Right cardiac atrium (tissue), 5 donors: Measurements from ENCODE around the gene SMIM8. TPM values are rescaled to one million over a fixed set of nuclear protein-coding genes. Genes with fewer than 3 reads are reported as not detected.

Source experiments
- ATAC-seq, 2 donors: fragments of 200-7000 bp; cut with Tn5 transposase; one replicate each; pipeline versions ENCODE4 v1.8.0 to v1.9.1; 2020; ENCODE audit warnings: moderate library complexity in 2 of 2, mild to moderate bottlenecking in 1 of 2
- DNase-seq, 3 donors: peaks; one replicate each; pipeline ENCODE4 v3.0.0-alpha.2; 2020
- H3K27ac ChIP-seq: one replicate; pipeline ENCODE4 v1.5.1; 2013; ENCODE audit warnings: mild to moderate bottlenecking, low read length, control low read depth, moderate library complexity
- H3K27me3 ChIP-seq: one replicate; pipeline ENCODE4 v1.6.1; 2013; ENCODE audit not compliant: control insufficient read depth, insufficient read depth
- H3K4me1 ChIP-seq: one replicate; pipeline ENCODE4 v1.6.1; 2013; ENCODE audit warnings: low read length; ENCODE audit not compliant: control insufficient read depth, insufficient read depth
- H3K4me3 ChIP-seq: one replicate; pipeline ENCODE4 v1.5.1; 2013; ENCODE audit warnings: low read length, control low read depth
- H3K9me3 ChIP-seq: one replicate; pipeline ENCODE4 v1.6.1; 2013; ENCODE audit warnings: low read length; ENCODE audit not compliant: control insufficient read depth
- WGBS: extraction: QIAGEN DNeasy Blood & Tissue Kit; methylation state at CpG from one replicate; pipeline ENCODE4 v1.1.7; 2013; 5-methylcytosine and 5-hydroxymethylcytosine counted together
- intact Hi-C, 4 donors: fragments of 100-400 bp; cut with DNase I; formaldehyde crosslinking; loops; one replicate each; pipeline versions ENCODE4 v1.11.0 to v1.14.0; 2022 to 2023
- polyA plus RNA-seq: library from polyadenylated mRNA; stranded (reverse); fragments of 200-250 nt; gene quantifications from one replicate; pipeline ENCODE4 v1.2.3, GENCODE V29; 2013
- total RNA-seq, 4 donors: library from RNA; stranded (reverse); fragmentation: NEBNext Ultra II Directional; extraction: Animal tissue kit (Norgen Biotek cat#: 25700); gene quantifications; one replicate each; pipeline ENCODE4 v1.2.1, GENCODE V29; 2021
- donor health status: healthy with polysubstance abuse.
- donor health status: DM: no; HTN: yes; CAD: no.
- donor health status: DM: no; HTN: no; CAD: no.
- donor health status: DM: no; HTN: yes; CAD: no; lungs with severe emphysema.
- donor health status: DM: yes; HTN: yes; CAD: no.

The SMIM8 gene
- total and polyA plus RNA-seq, 5 donors, result 10.6 to 21.7 (median 14.8) TPM

GRCh38 chr6:87333591-87334181, 11.3 kb downstream of the SMIM8 start:
- intact Hi-C loops, result no loop called here
- no peaks in the 10 kb centered on the region for H3K9me3 ChIP-seq
- peak; percentile 67 to 75 for ATAC-seq

DNA sequence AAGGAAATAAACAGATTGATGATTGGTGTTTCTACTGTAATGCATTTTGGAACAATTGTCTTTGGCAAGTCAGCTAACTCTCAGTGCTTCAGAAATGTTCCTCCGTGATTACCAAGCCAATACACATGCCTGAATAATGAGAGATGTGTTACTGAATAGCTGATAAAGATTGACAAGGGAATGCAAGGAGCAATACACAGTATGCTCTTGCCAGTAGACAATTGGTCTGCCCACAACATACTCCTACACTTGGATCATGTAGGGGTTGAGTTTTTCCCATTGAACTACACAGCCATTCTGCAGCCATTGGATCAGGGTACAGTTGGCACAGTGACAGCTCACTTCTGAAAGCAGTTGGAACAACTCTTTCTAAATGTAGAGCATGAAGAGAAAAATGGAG, 12.3 kb downstream of the SMIM8 start:
- ATAC-seq (peak; percentile 81 to 90), DNase-seq (no peak)
- WGBS, result 33% methylated on average over 1 of the region's 1 CpG
- H3K4me1 ChIP-seq, result peaks cover 5% of the 10 kb centered on the region
- H3K27ac ChIP-seq, result peak overlapping the region; percentile 94
- intact Hi-C loops, result no loop called here
- H3K4me3 ChIP-seq, result no peak overlapping the region
- H3K27me3 ChIP-seq, result no peaks in the 10 kb centered on the region
- no peaks in the 10 kb centered on the region for H3K9me3 ChIP-seq

More at GRCh38 chr6:87333591-87334181, 11.3 kb downstream of the SMIM8 start:
- H3K27me3 ChIP-seq, result no peaks in the 10 kb centered on the region
- H3K4me3 ChIP-seq, result no peak overlapping the region
- WGBS, result 22% methylated on average over 3 of the region's 3 CpGs
- DNase-seq, result no peak
- H3K27ac ChIP-seq, result peak overlapping the region; percentile 94
- H3K4me1 ChIP-seq, result peaks cover 5% of the 10 kb centered on the region

DNA sequence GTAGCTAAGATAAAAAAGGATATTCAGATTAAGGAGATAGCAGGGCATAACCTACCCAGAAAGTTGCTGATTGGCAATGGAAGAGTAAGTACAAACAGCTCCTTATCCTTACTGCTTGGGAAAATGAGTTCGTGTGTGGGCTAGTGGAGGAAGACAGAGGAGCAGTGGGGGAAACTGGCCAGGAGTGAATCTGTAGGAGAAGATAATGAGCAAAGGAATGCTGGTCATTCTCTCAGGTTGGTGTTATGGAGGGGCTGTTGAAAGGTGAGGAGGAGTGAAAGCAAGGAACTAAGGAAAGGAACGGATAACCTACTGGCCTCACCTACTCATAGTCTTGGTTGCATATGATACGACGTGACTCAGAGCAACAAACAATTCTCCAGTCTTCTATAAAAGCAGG, 14.0 kb downstream of the SMIM8 start:
- peaks cover 5% of the 10 kb centered on the region for H3K4me1 ChIP-seq
- ATAC-seq (no peak), DNase-seq (no peak)
- 75% methylated on average over 4 of the region's 4 CpGs for whole genome bisulfite sequencing
- intact Hi-C loops, result no loop called here
- no peaks in the 10 kb centered on the region for H3K9me3 ChIP-seq
- no peak overlapping the region for H3K4me3 ChIP-seq
- H3K27me3 ChIP-seq, result no peaks in the 10 kb centered on the region
- H3K27ac ChIP-seq, result no peak overlapping the region

- Histone ChIP-seq H3K9me3 (no peaks in the 10 kb centered on the region), H3K27me3 (no peaks in the 10 kb centered on the region), H3K4me1 (no peaks in the 10 kb centered on the region), H3K27ac (no peak overlapping the region), H3K4me3 (no peak overlapping the region)
- WGBS, result 74% methylated on average over 4 of the region's 4 CpGs
- intact Hi-C loops, result no loop called here
- DNase-seq, result no peak
- ATAC-seq, result no peak
These were observed 17.8 kb downstream of the SMIM8 start for GRCh38 chr6:87340230-87340629.

DNA sequence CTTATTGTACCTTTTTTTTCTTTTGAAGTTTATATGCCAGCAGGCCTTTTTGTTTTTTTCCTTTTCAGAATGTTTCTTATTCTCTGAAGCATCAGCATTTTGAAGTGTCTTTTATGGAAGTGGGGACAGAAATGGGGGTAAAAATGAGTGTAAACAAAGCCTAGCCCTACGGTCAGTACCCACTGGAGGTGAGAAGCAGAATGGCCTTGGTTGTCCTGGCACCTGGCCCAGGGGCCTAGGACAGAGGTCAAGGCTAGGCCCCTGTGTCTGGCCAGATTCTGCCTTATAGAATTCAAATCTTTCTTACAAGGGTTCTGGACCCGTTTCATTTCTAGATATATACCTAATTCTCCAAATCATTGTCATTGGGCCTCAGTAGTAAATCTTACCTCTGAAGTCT, 18.8 kb downstream of the SMIM8 start:
- H3K27me3 ChIP-seq, result no peaks in the 10 kb centered on the region
- no peaks in the 10 kb centered on the region for H3K9me3 ChIP-seq
- intact Hi-C loops, result no loop called here
- H3K4me1 ChIP-seq, result no peaks in the 10 kb centered on the region
- ATAC-seq (no peak), DNase-seq (no peak)
- no peak overlapping the region for H3K27ac ChIP-seq
- 80% methylated on average over 2 of the region's 2 CpGs for WGBS
- H3K4me3 ChIP-seq, result no peak overlapping the region

GRCh38 chr6:87341899-87342298, 19.5 kb downstream of the SMIM8 start:
- no peak for DNase-seq
- Histone ChIP-seq H3K4me1 (no peaks in the 10 kb centered on the region), H3K27me3 (no peaks in the 10 kb centered on the region), H3K9me3 (no peaks in the 10 kb centered on the region), H3K27ac (no peak overlapping the region), H3K4me3 (no peak overlapping the region)
- intact Hi-C loops, result no loop called here
- no peak for ATAC-seq
- 100% methylated on average over 1 of the region's 1 CpG for WGBS

GRCh38 chr6:87342829-87343228, 20.4 kb downstream of the SMIM8 start:
- H3K27me3 ChIP-seq, result no peaks in the 10 kb centered on the region
- H3K9me3 ChIP-seq, result no peaks in the 10 kb centered on the region
- no peak for ATAC-seq
- intact Hi-C loops, result no loop called here
- no peak overlapping the region for H3K27ac ChIP-seq
- no peaks in the 10 kb centered on the region for H3K4me1 ChIP-seq
- H3K4me3 ChIP-seq, result no peak overlapping the region
- DNase-seq, result no peak

GRCh38 chr6:87344731-87345130, 22.3 kb downstream of the SMIM8 start, which contains the start of gene C6orf163:
Gene C6orf163 (plus strand): TSS chr6:87344813. CDS start chr6:87345100, 287 bp downstream.
- H3K27me3 ChIP-seq, result no peaks in the 10 kb centered on the region
- 81% methylated on average over 2 of the region's 2 CpGs for WGBS
- no peak for ATAC-seq
- no peaks in the 10 kb centered on the region for H3K4me1 ChIP-seq
- no peak within 1 kb of the TSS for H3K27ac ChIP-seq
- intact Hi-C loops, result no loop called here
- H3K4me3 ChIP-seq, result no peak within 1 kb of the TSS
- no peak for DNase-seq
- H3K9me3 ChIP-seq, result no peaks in the 10 kb centered on the region

GRCh38 chr6:87346700-87347099, 24.3 kb downstream of the SMIM8 start:
- WGBS, result 95% methylated on average over 3 of the region's 3 CpGs
- no peak overlapping the region for H3K4me3 ChIP-seq
- H3K4me1 ChIP-seq, result no peaks in the 10 kb centered on the region
- H3K27me3 ChIP-seq, result no peaks in the 10 kb centered on the region
- H3K27ac ChIP-seq, result no peak overlapping the region
- ATAC-seq, result no peak
- no peaks in the 10 kb centered on the region for H3K9me3 ChIP-seq
- intact Hi-C loops, result no loop called here
- DNase-seq, result no peak

GRCh38 chr6:87349896-87350295, 27.5 kb downstream of the SMIM8 start:
- WGBS, result 97% methylated on average over 2 of the region's 2 CpGs
- H3K9me3 ChIP-seq, result no peaks in the 10 kb centered on the region
- H3K4me1 ChIP-seq, result no peaks in the 10 kb centered on the region
- H3K4me3 ChIP-seq, result no peak overlapping the region
- intact Hi-C loops, result no loop called here
- DNase-seq (no peak), ATAC-seq (no peak)
- H3K27me3 ChIP-seq, result no peaks in the 10 kb centered on the region
- H3K27ac ChIP-seq, result no peak overlapping the region

- no peak overlapping the region for H3K27ac ChIP-seq
- H3K27me3 ChIP-seq, result no peaks in the 10 kb centered on the region
- ATAC-seq, result no peak
- no peak for DNase-seq
- H3K4me3 ChIP-seq, result no peak overlapping the region
- H3K4me1 ChIP-seq, result no peaks in the 10 kb centered on the region
- H3K9me3 ChIP-seq, result no peaks in the 10 kb centered on the region
- intact Hi-C loops, result no loop called here
These were observed 28.1 kb downstream of the SMIM8 start for GRCh38 chr6:87350516-87350915.

DNA sequence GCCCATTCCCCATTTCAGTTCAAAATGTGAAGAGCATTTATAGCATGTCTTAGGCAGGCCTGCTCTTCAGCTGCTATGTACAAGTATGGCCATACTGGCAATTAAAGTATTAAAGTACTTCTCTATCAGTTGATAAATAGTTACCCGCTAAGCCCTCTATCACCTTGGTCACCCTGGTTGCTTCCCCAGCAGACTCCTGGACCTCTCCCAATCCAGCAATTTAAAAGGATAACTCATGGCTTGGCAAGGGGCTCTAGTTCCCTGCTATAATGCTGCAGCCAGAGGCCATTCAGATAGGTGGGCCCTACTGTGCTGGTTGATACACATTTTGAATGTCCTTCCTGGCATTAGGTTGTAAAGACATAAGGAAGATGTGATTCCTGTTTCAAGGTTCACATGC, 29.2 kb downstream of the SMIM8 start:
- Histone ChIP-seq H3K4me3 (no peak overlapping the region), H3K4me1 (no peaks in the 10 kb centered on the region), H3K27me3 (no peaks in the 10 kb centered on the region), H3K27ac (no peak overlapping the region), H3K9me3 (no peaks in the 10 kb centered on the region)
- WGBS, result 65% methylated on average over 1 of the region's 1 CpG
- ATAC-seq (peak in 1 of 2 donors; percentile 14), DNase-seq (no peak)
- intact Hi-C loops, result no loop called here
